SK-N-SH treated with all-trans-retinoic acid at 6 μM for 48 hours (cell line): ENCODE results near the gene DDI1.

Experiments used
- ATAC-seq: fragments of 200-7000 bp; cut with Tn5 transposase; 3 replicates; pipeline ENCODE4 v1.9.1; 2020; ENCODE audit warnings: mild to moderate bottlenecking, moderate library complexity
- ARNTL ChIP-seq: fragments of 450-650 bp; formaldehyde crosslinking; IDR thresholded peaks from 2 replicates; pipeline ENCODE4 v1.5.0; 2020; ENCODE audit warnings: low read depth, mild to moderate bottlenecking, moderate library complexity, borderline replicate concordance
- BACH2 ChIP-seq: fragments of 250-450 bp; sonication (Bioruptor Pico); IDR thresholded peaks from 2 replicates; pipeline ENCODE4 v1.9.0; 2021; ENCODE audit warnings: mild to moderate bottlenecking, borderline replicate concordance
- CSDC2 ChIP-seq: fragments of 250-450 bp; sonication (Bioruptor Pico); IDR thresholded peaks from 2 replicates; pipeline ENCODE4 v1.5.0; 2020; ENCODE audit warnings: mild to moderate bottlenecking, moderate library complexity
- ESRRG ChIP-seq: fragments of 250-450 bp; sonication (Bioruptor Pico); IDR thresholded peaks from 2 replicates; pipeline ENCODE4 v1.6.1; 2021; ENCODE audit warnings: mild to moderate bottlenecking
- GLIS3 ChIP-seq: fragments of 250-450 bp; sonication (Bioruptor Pico); IDR thresholded peaks from 2 replicates; pipeline ENCODE4 v1.5.0; 2020; ENCODE audit warnings: mild to moderate bottlenecking, moderate library complexity
- ISL1 ChIP-seq: fragments of 250-450 bp; sonication (Bioruptor Pico); IDR thresholded peaks from 2 replicates; pipeline ENCODE4 v2.1.2; 2022; ENCODE audit warnings: mild to moderate bottlenecking, moderate library complexity
- OSR1 ChIP-seq: fragments of 250-450 bp; sonication (Bioruptor Pico); IDR thresholded peaks from 2 replicates; pipeline ENCODE4 v1.8.0; 2022; ENCODE audit warnings: moderate library complexity, mild to moderate bottlenecking, inconsistent platforms
- PPARA ChIP-seq: fragments of 250-450 bp; sonication (Bioruptor Pico); IDR thresholded peaks from 2 replicates; pipeline ENCODE4 v1.5.0; 2020; ENCODE audit warnings: mild to moderate bottlenecking, borderline replicate concordance
- RARB ChIP-seq: fragments of 250-450 bp; sonication (Bioruptor Pico); IDR thresholded peaks from 2 replicates; pipeline ENCODE4 v1.8.0; 2021; ENCODE audit warnings: mild to moderate bottlenecking, moderate library complexity
- SNAI2 ChIP-seq: fragments of 250-450 bp; sonication (Bioruptor Pico); IDR thresholded peaks from 2 replicates; pipeline ENCODE4 v1.5.0; 2020; ENCODE audit warnings: mild to moderate bottlenecking, moderate library complexity
- TCF4 ChIP-seq: fragments of 250-450 bp; sonication (Bioruptor Pico); IDR thresholded peaks from 2 replicates; pipeline ENCODE4 v1.8.0; 2021; ENCODE audit warnings: mild to moderate bottlenecking, moderate library complexity, borderline replicate concordance
- TOX ChIP-seq: fragments of 250-450 bp; sonication (Bioruptor Pico); IDR thresholded peaks from 2 replicates; pipeline ENCODE4 v1.8.0; 2021; ENCODE audit warnings: mild to moderate bottlenecking, moderate library complexity, borderline replicate concordance
- ZC3H10 ChIP-seq: fragments of 250-450 bp; sonication (Bioruptor Pico); IDR thresholded peaks from 2 replicates; pipeline ENCODE4 v1.5.1; 2021; ENCODE audit warnings: mild to moderate bottlenecking, moderate library complexity
- ZFP3 ChIP-seq: fragments of 250-450 bp; sonication (Bioruptor Pico); IDR thresholded peaks from 2 replicates; pipeline ENCODE4 v1.5.0; 2020; ENCODE audit warnings: mild to moderate bottlenecking, moderate library complexity
- ZFP30 ChIP-seq: fragments of 450-650 bp; formaldehyde crosslinking; IDR thresholded peaks from 2 replicates; pipeline ENCODE4 v1.5.0; 2022; ENCODE audit warnings: mild to moderate bottlenecking, moderate library complexity
- ZNF565 ChIP-seq: fragments of 450-650 bp; formaldehyde crosslinking; conservative IDR thresholded peaks from 2 replicates; pipeline ENCODE4 v1.5.0; 2020; ENCODE audit warnings: low read depth, mild to moderate bottlenecking, moderate library complexity
- ZNF8 ChIP-seq: fragments of 450-650 bp; formaldehyde crosslinking; IDR thresholded peaks from 2 replicates; pipeline ENCODE4 v1.5.0; 2020; ENCODE audit warnings: mild to moderate bottlenecking, moderate library complexity
- TF ChIP-seq, protein P1 (sequence below): fragments of 250-450 bp; sonication (Bioruptor Pico); IDR thresholded peaks from 2 replicates; pipeline ENCODE4 v1.8.0; 2021; ENCODE audit warnings: low read depth, mild to moderate bottlenecking, moderate library complexity, borderline replicate concordance
- TF ChIP-seq, protein P2 (sequence below): fragments of 250-450 bp; sonication (Bioruptor Pico); IDR thresholded peaks from 2 replicates; pipeline ENCODE4 v1.5.0; 2020; ENCODE audit warnings: mild to moderate bottlenecking, moderate library complexity
- TF ChIP-seq, protein P3 (sequence below): fragments of 250-450 bp; sonication (Bioruptor Pico); IDR thresholded peaks from 2 replicates; pipeline ENCODE4 v1.5.1; 2021; ENCODE audit warnings: mild to moderate bottlenecking, moderate library complexity
- TF ChIP-seq, protein P4 (sequence below): fragments of 250-450 bp; sonication (Bioruptor Pico); IDR thresholded peaks from 2 replicates; pipeline ENCODE4 v1.5.1; 2020; ENCODE audit warnings: low read depth, mild to moderate bottlenecking, moderate library complexity

The DDI1 gene

DNA sequence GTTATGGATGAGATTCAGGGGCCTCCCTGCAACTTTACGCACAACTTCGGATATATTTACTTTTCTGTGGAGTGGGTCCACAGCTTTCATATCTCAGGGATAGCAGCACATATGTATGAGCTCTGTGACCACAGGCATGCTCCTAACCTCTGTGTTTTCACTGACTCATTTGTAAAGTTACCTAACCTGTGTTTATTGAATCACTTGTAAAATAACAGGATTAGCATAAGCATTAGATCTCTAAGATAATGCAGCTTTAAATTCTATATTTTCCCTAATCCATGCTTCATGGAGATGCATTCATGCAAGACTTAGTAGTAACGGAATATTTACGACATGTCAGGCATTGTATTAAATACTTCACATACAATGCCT lies 47.9 kb upstream of the DDI1 start:
- TF ChIP-seq TOX (CRISPR knock-in tag) = no peak
- TF ChIP-seq, protein P1, sequence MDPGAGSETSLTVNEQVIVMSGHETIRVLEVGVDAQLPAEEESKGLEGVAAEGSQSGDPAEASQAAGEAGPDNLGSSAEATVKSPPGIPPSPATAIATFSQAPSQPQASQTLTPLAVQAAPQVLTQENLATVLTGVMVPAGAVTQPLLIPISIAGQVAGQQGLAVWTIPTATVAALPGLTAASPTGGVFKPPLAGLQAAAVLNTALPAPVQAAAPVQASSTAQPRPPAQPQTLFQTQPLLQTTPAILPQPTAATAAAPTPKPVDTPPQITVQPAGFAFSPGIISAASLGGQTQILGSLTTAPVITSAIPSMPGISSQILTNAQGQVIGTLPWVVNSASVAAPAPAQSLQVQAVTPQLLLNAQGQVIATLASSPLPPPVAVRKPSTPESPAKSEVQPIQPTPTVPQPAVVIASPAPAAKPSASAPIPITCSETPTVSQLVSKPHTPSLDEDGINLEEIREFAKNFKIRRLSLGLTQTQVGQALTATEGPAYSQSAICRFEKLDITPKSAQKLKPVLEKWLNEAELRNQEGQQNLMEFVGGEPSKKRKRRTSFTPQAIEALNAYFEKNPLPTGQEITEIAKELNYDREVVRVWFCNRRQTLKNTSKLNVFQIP (CRISPR knock-in tag) = no peak
- TF ChIP-seq ZFP30 (CRISPR knock-in tag) = no peak
- TF ChIP-seq BACH2 (CRISPR knock-in tag) = no peak
- TF ChIP-seq ESRRG (CRISPR knock-in tag) = no peak
- no peak for TF ChIP-seq SNAI2
- TF ChIP-seq OSR1 (CRISPR knock-in tag) = no peak
- TF ChIP-seq, protein P2, sequence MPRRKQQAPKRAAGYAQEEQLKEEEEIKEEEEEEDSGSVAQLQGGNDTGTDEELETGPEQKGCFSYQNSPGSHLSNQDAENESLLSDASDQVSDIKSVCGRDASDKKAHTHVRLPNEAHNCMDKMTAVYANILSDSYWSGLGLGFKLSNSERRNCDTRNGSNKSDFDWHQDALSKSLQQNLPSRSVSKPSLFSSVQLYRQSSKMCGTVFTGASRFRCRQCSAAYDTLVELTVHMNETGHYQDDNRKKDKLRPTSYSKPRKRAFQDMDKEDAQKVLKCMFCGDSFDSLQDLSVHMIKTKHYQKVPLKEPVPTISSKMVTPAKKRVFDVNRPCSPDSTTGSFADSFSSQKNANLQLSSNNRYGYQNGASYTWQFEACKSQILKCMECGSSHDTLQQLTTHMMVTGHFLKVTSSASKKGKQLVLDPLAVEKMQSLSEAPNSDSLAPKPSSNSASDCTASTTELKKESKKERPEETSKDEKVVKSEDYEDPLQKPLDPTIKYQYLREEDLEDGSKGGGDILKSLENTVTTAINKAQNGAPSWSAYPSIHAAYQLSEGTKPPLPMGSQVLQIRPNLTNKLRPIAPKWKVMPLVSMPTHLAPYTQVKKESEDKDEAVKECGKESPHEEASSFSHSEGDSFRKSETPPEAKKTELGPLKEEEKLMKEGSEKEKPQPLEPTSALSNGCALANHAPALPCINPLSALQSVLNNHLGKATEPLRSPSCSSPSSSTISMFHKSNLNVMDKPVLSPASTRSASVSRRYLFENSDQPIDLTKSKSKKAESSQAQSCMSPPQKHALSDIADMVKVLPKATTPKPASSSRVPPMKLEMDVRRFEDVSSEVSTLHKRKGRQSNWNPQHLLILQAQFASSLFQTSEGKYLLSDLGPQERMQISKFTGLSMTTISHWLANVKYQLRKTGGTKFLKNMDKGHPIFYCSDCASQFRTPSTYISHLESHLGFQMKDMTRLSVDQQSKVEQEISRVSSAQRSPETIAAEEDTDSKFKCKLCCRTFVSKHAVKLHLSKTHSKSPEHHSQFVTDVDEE = no peak
- no peak for TF ChIP-seq ZNF565
- TF ChIP-seq GLIS3 (CRISPR knock-in tag) = no peak
- no peak for TF ChIP-seq ZC3H10 (CRISPR knock-in tag)
- TF ChIP-seq, protein P3, sequence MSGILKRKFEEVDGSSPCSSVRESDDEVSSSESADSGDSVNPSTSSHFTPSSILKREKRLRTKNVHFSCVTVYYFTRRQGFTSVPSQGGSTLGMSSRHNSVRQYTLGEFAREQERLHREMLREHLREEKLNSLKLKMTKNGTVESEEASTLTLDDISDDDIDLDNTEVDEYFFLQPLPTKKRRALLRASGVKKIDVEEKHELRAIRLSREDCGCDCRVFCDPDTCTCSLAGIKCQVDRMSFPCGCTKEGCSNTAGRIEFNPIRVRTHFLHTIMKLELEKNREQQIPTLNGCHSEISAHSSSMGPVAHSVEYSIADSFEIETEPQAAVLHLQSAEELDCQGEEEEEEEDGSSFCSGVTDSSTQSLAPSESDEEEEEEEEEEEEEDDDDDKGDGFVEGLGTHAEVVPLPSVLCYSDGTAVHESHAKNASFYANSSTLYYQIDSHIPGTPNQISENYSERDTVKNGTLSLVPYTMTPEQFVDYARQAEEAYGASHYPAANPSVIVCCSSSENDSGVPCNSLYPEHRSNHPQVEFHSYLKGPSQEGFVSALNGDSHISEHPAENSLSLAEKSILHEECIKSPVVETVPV (CRISPR knock-in tag) = no peak
- TF ChIP-seq TCF4 (CRISPR knock-in tag) = no peak
- TF ChIP-seq CSDC2 (CRISPR knock-in tag) = no peak
- TF ChIP-seq ARNTL = no peak
- no peak for TF ChIP-seq ZNF8
- TF ChIP-seq ZFP3 (CRISPR knock-in tag) = no peak
- TF ChIP-seq, protein P4, sequence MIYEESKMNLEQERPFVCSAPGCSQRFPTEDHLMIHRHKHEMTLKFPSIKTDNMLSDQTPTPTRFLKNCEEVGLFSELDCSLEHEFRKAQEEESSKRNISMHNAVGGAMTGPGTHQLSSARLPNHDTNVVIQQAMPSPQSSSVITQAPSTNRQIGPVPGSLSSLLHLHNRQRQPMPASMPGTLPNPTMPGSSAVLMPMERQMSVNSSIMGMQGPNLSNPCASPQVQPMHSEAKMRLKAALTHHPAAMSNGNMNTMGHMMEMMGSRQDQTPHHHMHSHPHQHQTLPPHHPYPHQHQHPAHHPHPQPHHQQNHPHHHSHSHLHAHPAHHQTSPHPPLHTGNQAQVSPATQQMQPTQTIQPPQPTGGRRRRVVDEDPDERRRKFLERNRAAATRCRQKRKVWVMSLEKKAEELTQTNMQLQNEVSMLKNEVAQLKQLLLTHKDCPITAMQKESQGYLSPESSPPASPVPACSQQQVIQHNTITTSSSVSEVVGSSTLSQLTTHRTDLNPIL (CRISPR knock-in tag) = no peak
- no peak for ATAC-seq

DNA sequence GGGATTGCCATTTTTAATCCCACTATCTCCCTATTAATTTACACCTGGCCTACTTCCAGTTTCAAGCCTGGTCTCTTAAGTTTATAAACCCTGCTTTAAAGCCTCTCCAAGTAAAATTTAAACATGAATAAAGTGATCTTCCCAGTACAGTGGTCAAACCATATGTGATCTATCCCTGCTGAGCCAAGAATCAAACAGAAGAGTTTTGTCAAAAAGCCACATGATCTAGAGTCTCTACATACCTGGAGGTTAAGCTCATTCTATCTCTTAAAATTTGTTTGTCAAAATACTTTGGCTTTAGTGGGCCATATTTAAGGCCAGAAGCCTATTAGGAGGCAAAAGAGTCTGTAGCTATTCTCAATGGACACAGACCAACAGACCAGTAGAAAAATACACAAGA lies 42.9 kb upstream of the DDI1 start:
- ATAC-seq = no peak; the same call in 1 of the 3 replicates
- TF ChIP-seq, protein P4 (CRISPR knock-in tag) = no peak
- TF ChIP-seq GLIS3 (CRISPR knock-in tag) (no peak), ZC3H10 (CRISPR knock-in tag) (no peak), RARB (no peak), BACH2 (CRISPR knock-in tag) (no peak), OSR1 (CRISPR knock-in tag) (no peak), ZFP3 (CRISPR knock-in tag) (no peak), ESRRG (CRISPR knock-in tag) (no peak), CSDC2 (CRISPR knock-in tag) (no peak), ISL1 (CRISPR knock-in tag) (no peak), SNAI2 (no peak), ZNF8 (no peak), PPARA (CRISPR knock-in tag) (no peak)
- TF ChIP-seq, protein P1 (CRISPR knock-in tag) = no peak
- TF ChIP-seq, protein P2 = no peak
- TF ChIP-seq, protein P3 (CRISPR knock-in tag) = no peak
- TF ChIP-seq, all 23 proteins: peak for 0
